HepG2 (cell line): ENCODE measurements around the gene TCF7L2. TPM values are rescaled to one million over a fixed set of nuclear protein-coding genes. Genes with fewer than 3 reads are reported as not detected.
A peak's percentile ranks its signal among the peaks of the same experiment; 100 is the strongest.

ENCODE experiments used
- FOXP1 ChIP-seq, 2 experiments: fragments of 450-650 bp in 1 of 2; IDR thresholded peaks; 2 replicates each; pipeline ENCODE4 v1.6.1; 2017 to 2018; ENCODE audit warnings: antibody characterized with exemption in 1 of 2
- KIAA2018 ChIP-seq: sonication (generic); formaldehyde crosslinking; IDR thresholded peaks from 2 replicates; pipeline ENCODE4 v1.5.0; 2020; ENCODE audit warnings: mild to moderate bottlenecking, missing genetic modification reagents, borderline replicate concordance
- KLF15 ChIP-seq: sonication (generic); formaldehyde crosslinking; IDR thresholded peaks from 2 replicates; pipeline ENCODE4 v1.8.1; 2023; ENCODE audit warnings: borderline replicate concordance, mild to moderate bottlenecking, inconsistent platforms, missing genetic modification reagents, mixed read lengths
- NRL ChIP-seq: sonication (generic); formaldehyde crosslinking; IDR thresholded peaks from 2 replicates; pipeline ENCODE4 v1.5.0; 2020; ENCODE audit warnings: missing genetic modification reagents, mild to moderate bottlenecking, moderate library complexity, borderline replicate concordance
- PCBP2 ChIP-seq: fragments of 200-400 bp; formaldehyde crosslinking; optimal IDR thresholded peaks from 2 replicates; pipeline ENCODE3; 2018; ENCODE audit warnings: low read length, low read depth; ENCODE audit not compliant: poor library complexity, severe bottlenecking
- REPIN1 ChIP-seq: sonication (generic); formaldehyde crosslinking; IDR thresholded peaks from 2 replicates; pipeline ENCODE4 v1.8.0; 2022; ENCODE audit warnings: missing genetic modification reagents, low read depth, mild to moderate bottlenecking, borderline replicate concordance
- ZBTB38 ChIP-seq: sonication (generic); formaldehyde crosslinking; IDR thresholded peaks from 2 replicates; pipeline ENCODE4 v1.5.1; 2020; ENCODE audit warnings: mild to moderate bottlenecking, missing genetic modification reagents
- ZNF180 ChIP-seq: sonication (generic); formaldehyde crosslinking; IDR thresholded peaks from 2 replicates; pipeline ENCODE4 v1.4.0; 2020; ENCODE audit warnings: low read depth, missing genetic modification reagents, borderline replicate concordance
- ZNF382 ChIP-seq: sonication (generic); formaldehyde crosslinking; IDR thresholded peaks from 2 replicates; pipeline ENCODE4 v1.5.0; 2020; ENCODE audit warnings: missing genetic modification reagents, mild to moderate bottlenecking, borderline replicate concordance
- ZNF556 ChIP-seq: sonication (generic); formaldehyde crosslinking; IDR thresholded peaks from 2 replicates; pipeline ENCODE4 v1.4.0; 2020; ENCODE audit warnings: mild to moderate bottlenecking, missing genetic modification reagents, borderline replicate concordance
- ZNF598 ChIP-seq: sonication (generic); formaldehyde crosslinking; IDR thresholded peaks from 2 replicates; pipeline ENCODE4 v1.5.1; 2020; ENCODE audit warnings: mild to moderate bottlenecking, missing genetic modification reagents, borderline replicate concordance
- ZNF772 ChIP-seq: sonication (generic); formaldehyde crosslinking; IDR thresholded peaks from 2 replicates; pipeline ENCODE4 v1.5.0; 2020; ENCODE audit warnings: mild to moderate bottlenecking, missing genetic modification reagents
- polyA plus RNA-seq, 8 experiments: library from polyadenylated mRNA; depleted of rRNA in 3 of 8; stranded (reverse) in 7 of 8; unstranded in 1 of 8; fragments of >200 nt; fragmentation: Illumina TruSeq in 4 of 8; extraction: Trizol in 4 of 8; gene quantifications; 2 replicates each; pipeline versions ENCODE4 v1.2.1 to v1.2.3, GENCODE V29; 2011 to 2016; ENCODE audit warnings: low read depth in 4 of 8, missing spikeins in 1 of 8, mixed read lengths in 1 of 8; ENCODE audit not compliant: insufficient read depth in 1 of 8
- total RNA-seq, 5 experiments: library from RNA; depleted of rRNA; stranded (reverse); fragments of >200 nt; fragmentation: Illumina TruSeq; extraction: Trizol; gene quantifications; 2 replicates each; pipeline ENCODE4 v1.2.3, GENCODE V29; 2016; ENCODE audit warnings: low read depth in 1 of 5
- TF ChIP-seq, protein P1 (sequence below): IDR thresholded peaks from 2 replicates; pipeline ENCODE4 v1.6.1; 2016; ENCODE audit warnings: low read depth
- TF ChIP-seq, protein P2 (sequence below): sonication (generic); formaldehyde crosslinking; IDR thresholded peaks from 2 replicates; pipeline ENCODE4 v1.5.1; 2020; ENCODE audit warnings: mild to moderate bottlenecking, moderate library complexity, missing genetic modification reagents

TCF7L2 gene
- total and polyA plus RNA-seq, 2 of the 13 experiments (the other 11 are each of a cell fraction or from before 2014, with no cell fraction given): 3.9 to 13.7 TPM

- TF ChIP-seq, protein P1, sequence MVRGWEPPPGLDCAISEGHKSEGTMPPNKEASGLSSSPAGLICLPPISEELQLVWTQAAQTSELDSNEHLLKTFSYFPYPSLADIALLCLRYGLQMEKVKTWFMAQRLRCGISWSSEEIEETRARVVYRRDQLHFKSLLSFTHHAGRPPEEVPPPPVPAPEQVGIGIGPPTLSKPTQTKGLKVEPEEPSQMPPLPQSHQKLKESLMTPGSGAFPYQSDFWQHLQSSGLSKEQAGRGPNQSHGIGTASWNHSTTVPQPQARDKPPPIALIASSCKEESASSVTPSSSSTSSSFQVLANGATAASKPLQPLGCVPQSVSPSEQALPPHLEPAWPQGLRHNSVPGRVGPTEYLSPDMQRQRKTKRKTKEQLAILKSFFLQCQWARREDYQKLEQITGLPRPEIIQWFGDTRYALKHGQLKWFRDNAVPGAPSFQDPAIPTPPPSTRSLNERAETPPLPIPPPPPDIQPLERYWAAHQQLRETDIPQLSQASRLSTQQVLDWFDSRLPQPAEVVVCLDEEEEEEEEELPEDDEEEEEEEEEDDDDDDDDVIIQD: 0 out of 2 replicates have a peak, but pooled peaks have one; percentile 49
- TF ChIP-seq, protein P2, sequence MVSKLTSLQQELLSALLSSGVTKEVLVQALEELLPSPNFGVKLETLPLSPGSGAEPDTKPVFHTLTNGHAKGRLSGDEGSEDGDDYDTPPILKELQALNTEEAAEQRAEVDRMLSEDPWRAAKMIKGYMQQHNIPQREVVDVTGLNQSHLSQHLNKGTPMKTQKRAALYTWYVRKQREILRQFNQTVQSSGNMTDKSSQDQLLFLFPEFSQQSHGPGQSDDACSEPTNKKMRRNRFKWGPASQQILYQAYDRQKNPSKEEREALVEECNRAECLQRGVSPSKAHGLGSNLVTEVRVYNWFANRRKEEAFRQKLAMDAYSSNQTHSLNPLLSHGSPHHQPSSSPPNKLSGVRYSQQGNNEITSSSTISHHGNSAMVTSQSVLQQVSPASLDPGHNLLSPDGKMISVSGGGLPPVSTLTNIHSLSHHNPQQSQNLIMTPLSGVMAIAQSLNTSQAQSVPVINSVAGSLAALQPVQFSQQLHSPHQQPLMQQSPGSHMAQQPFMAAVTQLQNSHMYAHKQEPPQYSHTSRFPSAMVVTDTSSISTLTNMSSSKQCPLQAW: no peak
- TF ChIP-seq KIAA2018 (no peak), PCBP2 (no peak), FOXP1 (IDR thresholded peaks at IDR 0.05) (no peak), FOXP1 (CRISPR knock-in tag; IDR thresholded peaks at IDR 0.05) (peak; percentile 30; the same call in 1 of the 2 replicates), ZNF180 (no peak), ZNF772 (CRISPR knock-in tag) (no peak), KLF15 (no peak), ZNF556 (CRISPR knock-in tag) (no peak), ZNF382 (CRISPR knock-in tag) (no peak), ZBTB38 (CRISPR knock-in tag) (no peak), NRL (CRISPR knock-in tag) (no peak), REPIN1 (CRISPR knock-in tag) (0 out of 2 replicates have a peak, but pooled peaks have one; percentile 28), ZNF598 (CRISPR knock-in tag) (no peak)
These were observed 136.2 kb downstream of the TCF7L2 start (continued) for GRCh38 chr10:113086282-113086681.
